Smooth muscle cell (in vitro differentiated cells): ENCODE results near the gene MBD3. TPM values are rescaled to one million over a fixed set of nuclear protein-coding genes. Genes with fewer than 3 reads are reported as not detected.

Experiments
- DNase-seq: peaks from one replicate; lab custom pipeline; 2025; ENCODE audit not compliant: unreplicated experiment; lab: John Stamatoyannopoulos, UW
- H2AFZ ChIP-seq: fragments of 200-600 bp; sonication (generic); 2 replicates; pipeline ENCODE4 v1.6.0; 2016; ENCODE audit warnings: antibody characterized with exemption, low read depth, mild to moderate bottlenecking
- H3F3A ChIP-seq: fragments of 200-600 bp; sonication (generic); 2 replicates; pipeline ENCODE4 v1.6.0; 2017; ENCODE audit warnings: antibody characterized with exemption, low read depth
- H3K27ac ChIP-seq: fragments of 200-600 bp; sonication (generic); 2 replicates; pipeline ENCODE4 v1.5.1; 2016; ENCODE audit warnings: low read depth, mild to moderate bottlenecking
- H3K27me3 ChIP-seq: fragments of 200-600 bp; sonication (generic); 2 replicates; pipeline ENCODE4 v1.6.1; 2016; ENCODE audit warnings: low read depth, mild to moderate bottlenecking
- H3K36me3 ChIP-seq: fragments of 200-600 bp; sonication (generic); 2 replicates; pipeline ENCODE4 v1.5.1; 2016; ENCODE audit warnings: low read depth
- H3K4me1 ChIP-seq: fragments of 200-600 bp; sonication (generic); 2 replicates; pipeline ENCODE4 v1.5.1; 2016; ENCODE audit warnings: low read depth
- H3K4me2 ChIP-seq: fragments of 200-600 bp; sonication (generic); 2 replicates; pipeline ENCODE4 v1.6.0; 2016; ENCODE audit warnings: mild to moderate bottlenecking
- H3K4me3 ChIP-seq: fragments of 200-600 bp; sonication (generic); 2 replicates; pipeline ENCODE4 v1.5.1; 2016; ENCODE audit warnings: mild to moderate bottlenecking
- H3K79me2 ChIP-seq: fragments of 200-600 bp; sonication (generic); 2 replicates; pipeline ENCODE4 v1.6.0; 2016; ENCODE audit warnings: low read depth, mild to moderate bottlenecking
- H3K9ac ChIP-seq: fragments of 200-600 bp; sonication (generic); 2 replicates; pipeline ENCODE4 v1.6.0; 2016; ENCODE audit warnings: low read depth
- H3K9me3 ChIP-seq: fragments of 200-600 bp; sonication (generic); replicated peaks from 2 replicates; pipeline ENCODE4 v1.5.1; 2016; ENCODE audit warnings: low read depth
- H4K20me1 ChIP-seq: fragments of 200-600 bp; sonication (generic); 2 replicates; pipeline ENCODE4 v1.6.0; 2016; ENCODE audit warnings: low read depth
- CTCF ChIP-seq: fragments of 200-600 bp; sonication (generic); IDR thresholded peaks from 2 replicates; pipeline ENCODE4 v1.5.1; 2017; ENCODE audit warnings: borderline replicate concordance, mild to moderate bottlenecking, antibody characterized with exemption; ENCODE audit not compliant: insufficient read depth, poor library complexity, severe bottlenecking
- WGBS: methylation state at CpG from one replicate; pipeline ENCODE4 v1.1.7; 2016; ENCODE audit warnings: low lambda C conversion rate; 5-methylcytosine and 5-hydroxymethylcytosine counted together
- polyA plus RNA-seq: library from polyadenylated mRNA; unstranded; fragments of >200 nt; fragmentation: Nextera tagmentation; extraction: Ambion mirVana; gene quantifications from 2 replicates; pipeline ENCODE4 v1.2.1, GENCODE V29; 2016
- total RNA-seq: library from RNA; depleted of rRNA; stranded (reverse); fragments of >200 nt; gene quantifications from 2 replicates; pipeline ENCODE4 v1.2.3, GENCODE V29; 2014

The MBD3 gene
- total and polyA plus RNA-seq, 2 experiments from 2014 or later, result 40.3 to 47.3 TPM

GRCh38 chr19:1526979-1527649, 65.6 kb downstream of the MBD3 start:
- 94% methylated on average over 16 of the region's 18 CpGs for WGBS
- H4K20me1 ChIP-seq, result no peaks in the 10 kb centered on the region
- DNase-seq, result no peak
- H3K4me3 ChIP-seq, result no peak overlapping the region
- no peak overlapping the region for H3K9ac ChIP-seq
- no peak overlapping the region for H3K27ac ChIP-seq
- no peaks in the 10 kb centered on the region for H3K36me3 ChIP-seq
- H2AFZ ChIP-seq, result no peak overlapping the region
- H3K4me1 ChIP-seq, result no peaks in the 10 kb centered on the region
- peaks cover 36% of the 10 kb centered on the region for H3K27me3 ChIP-seq
- no peak overlapping the region for H3K4me2 ChIP-seq
- H3K79me2 ChIP-seq, result no peaks in the 10 kb centered on the region
- no peaks in the 10 kb centered on the region for H3F3A ChIP-seq
- H3K9me3 ChIP-seq, result no peaks in the 10 kb centered on the region
- TF ChIP-seq CTCF, result no peak

- H4K20me1 ChIP-seq, result no peaks in the 10 kb centered on the region
- no peak overlapping the region for H2AFZ ChIP-seq
- no peaks in the 10 kb centered on the region for H3F3A ChIP-seq
- no peaks in the 10 kb centered on the region for H3K9me3 ChIP-seq
- no peak overlapping the region for H3K27ac ChIP-seq
- H3K4me3 ChIP-seq, result no peak overlapping the region
- peaks cover 36% of the 10 kb centered on the region for H3K27me3 ChIP-seq
- H3K4me1 ChIP-seq, result no peaks in the 10 kb centered on the region
- TF ChIP-seq CTCF, result no peak
- no peaks in the 10 kb centered on the region for H3K36me3 ChIP-seq
- no peaks in the 10 kb centered on the region for H3K79me2 ChIP-seq
- H3K4me2 ChIP-seq, result no peak overlapping the region
- WGBS, result 89% methylated on average over 32 of the region's 33 CpGs
- no peak for DNase-seq
- no peak overlapping the region for H3K9ac ChIP-seq
Observed at GRCh38 chr19:1526066-1526778, 66.4 kb downstream of the MBD3 start.

GRCh38 chr19:1525343-1525742, 67.3 kb downstream of the MBD3 start:
- Histone ChIP-seq H3K36me3 (no peaks in the 10 kb centered on the region), H3K4me1 (no peaks in the 10 kb centered on the region), H4K20me1 (no peaks in the 10 kb centered on the region), H3K27me3 (peaks cover 36% of the 10 kb centered on the region), H2AFZ (no peak overlapping the region), H3K79me2 (no peaks in the 10 kb centered on the region), H3K4me3 (no peak overlapping the region), H3F3A (no peaks in the 10 kb centered on the region), H3K9me3 (no peaks in the 10 kb centered on the region), H3K9ac (no peak overlapping the region), H3K27ac (no peak overlapping the region), H3K4me2 (no peak overlapping the region)
- no peak for TF ChIP-seq CTCF
- no peak for DNase-seq
- 81% methylated on average over 28 of the region's 31 CpGs for WGBS

GRCh38 chr19:1524972-1525325, 67.7 kb downstream of the MBD3 start:
- H3K9me3 ChIP-seq, result no peaks in the 10 kb centered on the region
- H3K4me1 ChIP-seq, result no peaks in the 10 kb centered on the region
- H3F3A ChIP-seq, result no peaks in the 10 kb centered on the region
- no peak overlapping the region for H3K4me3 ChIP-seq
- no peak overlapping the region for H3K27ac ChIP-seq
- WGBS, result 73% methylated on average over 17 of the region's 17 CpGs
- TF ChIP-seq CTCF, result no peak
- H2AFZ ChIP-seq, result no peak overlapping the region
- H3K27me3 ChIP-seq, result peaks cover 36% of the 10 kb centered on the region
- H4K20me1 ChIP-seq, result no peaks in the 10 kb centered on the region
- no peak overlapping the region for H3K9ac ChIP-seq
- H3K4me2 ChIP-seq, result no peak overlapping the region
- no peaks in the 10 kb centered on the region for H3K36me3 ChIP-seq
- DNase-seq, result no peak
- H3K79me2 ChIP-seq, result no peaks in the 10 kb centered on the region
